GM19395 (cell line): ENCODE measurements around the gene ADCY6.

Experiments used
- ATAC-seq: cut with Tn5 transposase; IDR thresholded peaks from one replicate; pipeline ENCODE4 v1.9.1; 2021; ENCODE audit warnings: mild to moderate bottlenecking, moderate library complexity; ENCODE audit not compliant: unreplicated experiment

ADCY6 gene

GRCh38 chr12:48786591-48787544 lies 2.0 kb downstream of the ADCY6 start:
- no peak for ATAC-seq

- no peak for ATAC-seq
Measured at GRCh38 chr12:48783432-48783831, 5.5 kb downstream of the ADCY6 start.

DNA sequence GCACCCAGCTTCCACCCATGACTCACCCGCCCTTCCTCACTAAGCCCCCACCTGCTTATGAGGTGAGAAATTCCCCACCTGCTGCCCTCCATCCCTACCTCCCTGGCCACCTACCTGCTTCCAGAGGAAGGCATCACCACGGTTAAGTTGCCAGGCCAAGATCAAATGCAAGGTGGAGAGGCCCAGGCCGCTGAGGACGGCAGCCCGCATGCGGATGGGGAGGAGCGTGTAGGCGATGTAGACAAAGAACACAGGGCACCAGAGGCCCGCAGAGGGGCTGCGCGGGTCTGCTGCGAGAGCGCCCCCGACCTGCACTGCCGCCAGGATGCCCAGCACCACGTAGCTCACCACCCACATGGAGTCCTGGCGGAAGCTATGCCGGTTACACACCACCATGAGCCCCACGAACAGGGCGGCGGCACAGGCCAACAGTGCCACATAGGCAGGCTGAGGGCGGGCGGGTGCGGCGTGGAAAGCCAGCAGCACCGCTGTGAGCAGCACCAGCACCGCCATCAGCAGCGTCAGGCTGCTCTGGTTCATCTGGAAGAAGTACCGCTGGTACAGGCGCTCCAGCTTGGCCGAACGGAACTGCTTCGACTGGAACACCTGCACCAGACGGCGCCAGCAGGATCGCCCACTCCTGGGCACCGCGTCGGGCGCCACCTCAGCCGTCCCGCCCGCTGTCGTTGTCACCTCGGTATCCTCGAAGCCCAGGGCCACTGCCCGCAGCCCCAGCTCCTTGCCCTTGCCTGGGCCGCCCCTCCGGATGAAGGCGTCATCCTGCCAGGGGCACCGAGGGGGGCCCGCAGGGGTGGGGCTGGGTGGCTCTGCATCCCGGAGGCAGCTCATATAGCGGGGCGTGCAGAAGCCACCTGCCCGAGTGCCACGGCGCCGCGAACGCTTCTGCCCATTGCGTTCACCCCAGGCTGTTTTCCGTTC lies 6.2 kb downstream of the ADCY6 start:
- ATAC-seq = no peak

DNA sequence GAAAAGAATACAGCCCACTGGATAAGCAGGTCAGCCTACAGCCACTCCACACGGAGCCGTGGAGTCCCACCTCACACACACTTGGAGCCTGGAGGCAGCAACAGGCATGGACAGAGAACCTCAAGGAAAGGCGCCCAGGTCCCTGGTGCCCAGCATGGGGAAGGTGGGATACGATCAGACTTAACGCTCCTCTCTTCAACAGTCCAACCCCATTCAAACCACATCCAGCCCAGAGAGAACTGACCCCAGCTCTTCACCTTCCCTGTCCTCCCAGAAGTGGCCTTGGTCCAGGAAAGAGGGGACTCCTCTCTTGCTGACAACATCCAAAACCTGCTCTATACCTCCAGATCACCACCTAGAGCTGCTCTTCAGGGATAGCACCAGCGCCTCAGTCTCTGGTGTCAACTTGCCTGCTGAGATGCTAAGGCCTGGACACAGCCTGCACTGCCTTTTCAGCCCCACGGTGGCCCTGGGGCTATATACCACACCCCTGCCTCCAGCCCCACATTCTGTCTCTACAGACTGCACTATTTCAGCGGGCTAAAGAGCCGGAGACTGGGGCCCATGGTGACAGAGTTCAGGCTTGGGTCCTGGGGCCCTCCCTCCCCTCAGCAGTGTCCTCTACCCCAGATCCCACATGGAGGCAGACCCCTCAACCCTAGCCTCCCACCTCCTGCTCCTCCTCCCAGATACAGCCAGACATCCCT lies 7.0 kb downstream of the ADCY6 start:
- no peak for ATAC-seq

GRCh38 chr12:48780381-48781025 lies 8.4 kb downstream of the ADCY6 start:
- no peak for ATAC-seq

- no peak for ATAC-seq
Measured at GRCh38 chr12:48779869-48780268, 9.0 kb downstream of the ADCY6 start.

DNA sequence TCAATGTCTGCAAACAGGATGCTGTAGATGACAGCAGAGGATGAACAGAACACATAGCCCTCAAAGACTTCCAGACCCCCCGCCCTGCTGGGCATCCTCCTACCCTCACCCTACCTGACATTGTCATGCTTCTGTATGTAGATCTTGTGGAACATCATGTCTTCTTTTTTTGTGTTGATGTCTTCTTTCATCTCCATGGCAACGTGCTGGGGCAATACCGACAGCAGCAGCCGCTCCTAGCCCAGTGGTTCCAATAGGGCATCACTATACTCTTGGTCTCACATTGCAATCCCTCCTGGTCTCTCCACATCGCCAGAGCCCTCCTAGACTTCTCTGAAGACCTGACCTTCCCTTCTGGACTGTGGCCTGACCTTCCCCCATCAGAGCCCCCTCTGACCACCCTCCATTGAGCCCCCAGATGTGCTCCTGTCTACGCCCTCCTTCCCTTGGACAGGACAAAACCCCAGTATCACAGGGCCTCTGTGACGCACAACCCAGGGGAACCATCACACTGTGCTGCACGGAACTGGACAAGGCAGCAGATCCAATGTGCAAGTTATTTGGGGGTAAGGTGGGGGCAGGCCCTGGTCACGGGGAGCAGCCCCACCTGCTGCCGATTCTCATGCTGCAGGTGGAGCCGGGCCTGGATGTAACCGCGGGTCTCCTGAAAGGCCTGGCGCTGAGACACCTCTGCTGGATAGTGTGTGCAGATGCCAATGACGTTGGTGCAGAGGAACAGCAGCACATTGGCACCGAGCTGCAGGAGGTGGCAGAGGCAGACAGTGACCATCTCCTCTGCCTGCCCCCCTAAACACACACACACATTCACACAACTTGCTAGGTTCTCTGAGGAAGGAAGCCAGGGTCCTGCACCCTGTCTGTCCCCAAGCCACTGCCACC lies 11.1 kb downstream of the ADCY6 start:
- no peak for ATAC-seq

- no peak for ATAC-seq
Measured at GRCh38 chr12:48776956-48777355, 11.9 kb downstream of the ADCY6 start.

DNA sequence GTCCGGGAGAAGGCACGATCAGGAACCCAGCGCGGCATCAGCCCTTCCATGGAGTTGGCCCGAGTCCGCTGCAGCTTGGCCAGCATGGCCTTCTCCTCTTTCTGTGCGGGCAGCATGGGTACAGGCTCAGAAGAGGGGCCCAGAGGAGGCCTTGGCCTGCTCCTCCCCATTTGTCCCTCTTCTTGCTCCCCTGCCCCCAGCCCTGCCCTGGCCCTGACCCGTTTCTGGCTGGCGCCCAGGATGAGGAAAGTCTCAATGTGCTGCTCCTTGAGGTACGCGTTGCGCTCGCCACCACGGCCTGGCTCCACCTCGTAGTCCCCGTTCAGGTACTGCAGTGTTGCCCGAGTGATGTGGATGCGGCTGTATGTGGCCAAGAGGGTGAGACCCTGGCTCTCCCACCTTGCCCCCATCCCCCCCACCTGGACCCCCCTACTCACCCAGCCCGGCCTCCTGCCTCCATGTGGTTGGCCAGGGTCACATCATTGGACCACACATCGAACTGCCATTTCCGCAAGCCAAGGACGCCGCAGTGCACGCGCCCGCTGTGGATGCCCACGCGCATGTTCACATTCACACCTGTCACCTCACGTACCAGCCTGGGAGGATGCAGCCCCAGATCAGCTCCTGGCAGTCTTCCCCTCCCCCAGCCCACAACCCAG lies 12.8 kb downstream of the ADCY6 start:
- ATAC-seq = no peak

GRCh38 chr12:48775299-48775698 lies 13.6 kb downstream of the ADCY6 start:
- ATAC-seq = no peak

DNA sequence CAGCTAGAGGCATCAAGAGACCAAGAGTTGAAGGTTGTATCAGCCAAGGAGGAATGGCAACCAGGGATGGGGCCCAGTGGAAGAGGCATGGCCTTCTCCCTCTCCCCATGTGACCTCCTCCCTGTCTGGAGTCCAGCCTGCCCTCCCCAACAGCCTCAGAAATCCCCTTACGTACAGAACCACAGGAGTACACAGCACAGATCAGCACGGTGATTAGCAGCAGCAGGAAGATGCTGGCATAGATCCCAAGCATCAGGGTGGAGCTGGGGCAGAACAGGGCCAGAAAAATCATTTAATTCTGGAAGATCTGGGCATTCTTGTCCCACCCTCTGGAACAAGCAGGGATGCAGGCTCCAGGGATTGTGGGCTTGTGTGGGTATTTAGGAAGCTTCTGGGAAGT lies 14.4 kb downstream of the ADCY6 start:
- ATAC-seq = no peak

- ATAC-seq = no peak
Measured at GRCh38 chr12:48773686-48774085, 15.2 kb downstream of the ADCY6 start.

GRCh38 chr12:48771588-48772112 lies 17.2 kb downstream of the ADCY6 start:
- no peak for ATAC-seq

DNA sequence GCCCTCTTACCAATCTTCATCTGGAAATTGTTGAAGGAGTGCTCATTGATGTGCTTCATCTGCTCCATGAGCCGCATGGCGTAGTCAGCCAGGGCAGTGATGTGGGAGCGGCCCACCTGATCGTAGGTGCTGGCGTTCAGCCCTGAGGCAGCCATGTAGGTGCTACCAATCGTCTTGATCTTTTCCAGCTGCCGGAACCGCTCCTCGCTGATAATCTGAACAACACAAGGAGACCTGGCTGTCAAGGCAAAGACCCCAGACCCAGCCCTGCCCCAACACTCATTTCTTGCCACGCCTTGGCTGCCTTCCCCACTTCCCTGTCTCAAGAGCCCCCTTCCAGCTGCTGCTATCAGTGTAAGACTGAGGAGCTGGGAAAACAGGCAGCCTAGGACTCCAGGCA lies 18.1 kb downstream of the ADCY6 start:
- no peak for ATAC-seq

DNA sequence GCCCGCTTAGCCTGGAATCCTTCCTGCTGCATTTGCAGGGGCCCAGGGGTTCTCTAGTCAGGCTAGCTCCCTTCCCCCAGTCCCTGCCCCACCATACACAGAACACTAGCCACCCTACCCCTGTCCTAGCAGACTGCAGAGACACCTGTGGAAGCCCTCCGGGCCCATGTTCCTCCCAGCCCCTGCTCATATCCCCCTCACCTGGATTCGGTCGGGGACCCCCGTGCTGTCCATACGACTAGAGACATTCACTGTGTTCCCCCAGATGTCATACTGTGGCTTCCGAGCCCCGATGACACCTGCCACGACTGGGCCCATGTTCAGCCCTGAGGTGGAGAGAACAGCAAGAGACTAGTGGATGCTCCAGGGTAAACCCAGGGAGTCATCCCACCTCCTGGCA lies 20.2 kb downstream of the ADCY6 start:
- no peak for ATAC-seq

GRCh38 chr12:48768147-48768546 lies 20.7 kb downstream of the ADCY6 start:
- no peak for ATAC-seq

GRCh38 chr12:48767521-48767920 lies 21.4 kb downstream of the ADCY6 start:
- ATAC-seq = no peak

DNA sequence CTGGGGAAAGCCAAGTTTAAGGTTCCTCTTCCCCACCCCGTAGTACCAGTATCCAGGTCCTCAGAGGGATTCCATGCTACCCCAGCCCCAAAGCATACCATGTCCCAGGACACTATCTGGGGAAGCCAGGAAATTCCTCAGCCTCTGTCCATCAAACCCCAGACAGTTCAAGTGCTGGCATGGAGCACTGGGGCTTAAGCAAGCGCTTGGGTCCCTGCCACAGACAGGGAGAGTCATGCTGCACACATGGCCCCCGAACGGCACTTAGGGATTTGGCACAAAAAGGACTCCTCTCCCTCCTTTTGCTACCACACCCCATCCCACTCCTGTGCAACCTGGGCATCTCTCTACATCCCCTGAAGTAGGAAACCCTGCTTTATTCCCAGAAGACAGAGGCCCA lies 21.8 kb downstream of the ADCY6 start:
- no peak for ATAC-seq

- ATAC-seq = no peak
Measured at GRCh38 chr12:48765753-48766162, 23.1 kb downstream of the ADCY6 start.
